ENCODE results near the gene CCDC196.

- TF ChIP-seq, protein P1, sequence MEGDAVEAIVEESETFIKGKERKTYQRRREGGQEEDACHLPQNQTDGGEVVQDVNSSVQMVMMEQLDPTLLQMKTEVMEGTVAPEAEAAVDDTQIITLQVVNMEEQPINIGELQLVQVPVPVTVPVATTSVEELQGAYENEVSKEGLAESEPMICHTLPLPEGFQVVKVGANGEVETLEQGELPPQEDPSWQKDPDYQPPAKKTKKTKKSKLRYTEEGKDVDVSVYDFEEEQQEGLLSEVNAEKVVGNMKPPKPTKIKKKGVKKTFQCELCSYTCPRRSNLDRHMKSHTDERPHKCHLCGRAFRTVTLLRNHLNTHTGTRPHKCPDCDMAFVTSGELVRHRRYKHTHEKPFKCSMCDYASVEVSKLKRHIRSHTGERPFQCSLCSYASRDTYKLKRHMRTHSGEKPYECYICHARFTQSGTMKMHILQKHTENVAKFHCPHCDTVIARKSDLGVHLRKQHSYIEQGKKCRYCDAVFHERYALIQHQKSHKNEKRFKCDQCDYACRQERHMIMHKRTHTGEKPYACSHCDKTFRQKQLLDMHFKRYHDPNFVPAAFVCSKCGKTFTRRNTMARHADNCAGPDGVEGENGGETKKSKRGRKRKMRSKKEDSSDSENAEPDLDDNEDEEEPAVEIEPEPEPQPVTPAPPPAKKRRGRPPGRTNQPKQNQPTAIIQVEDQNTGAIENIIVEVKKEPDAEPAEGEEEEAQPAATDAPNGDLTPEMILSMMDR (IDR thresholded peaks at IDR 0.05): no peak
- no peak for TF ChIP-seq POLR2A (IDR thresholded peaks at IDR 0.05)
- no peak for TF ChIP-seq POLR2AphosphoS5 (IDR thresholded peaks at IDR 0.05)
- no peak for TF ChIP-seq EP300 (IDR thresholded peaks at IDR 0.05)
Observed at GRCh38 chr14:66496911-66497310, 10.7 kb downstream of the CCDC196 start.

Data from gastroesophageal sphincter (tissue), 3 donors.